Endothelial cell of umbilical vein (primary cell): ENCODE measurements around the gene GPSM1. TPM values are rescaled to one million over a fixed set of nuclear protein-coding genes. Genes with fewer than 3 reads are reported as not detected.

Experiments
- BruUV-seq: library from RNA; stranded (reverse); fragments of 400-500 nt; replicated peaks from 2 replicates; lab custom pipeline; 2021; lab: Mats Ljungman, UMichigan
- CTCF ChIA-PET: fragments of 300-600, 350-600 bp; sonication (Branson Sonifier 250); formaldehyde crosslinking; loops from one replicate; lab custom pipeline; 2021; ENCODE audit warnings: antibody characterized with exemption, inconsistent platforms; lab: Charles Lee
- POLR2A ChIA-PET: fragments of 300-600, 350-600 bp; sonication (Branson Sonifier 250); formaldehyde crosslinking; loops from one replicate; lab custom pipeline; 2021; ENCODE audit warnings: antibody characterized with exemption, inconsistent platforms; lab: Charles Lee
- DNase-seq: peaks from one replicate; pipeline ENCODE4 v3.0.0-alpha.2; 2011; ENCODE audit warnings: low read depth, low spot score
- FAIRE-seq: peaks from 2 replicates; lab custom pipeline; 2011; peaks lifted over from hg19 to GRCh38; lab: Jason Lieb, UNC
- H2AFZ ChIP-seq: 2 replicates; pipeline ENCODE4 v1.6.0; 2012; ENCODE audit warnings: low read depth, low read length, control low read depth, inconsistent platforms
- H3K27ac ChIP-seq: 2 replicates; pipeline ENCODE4 v1.5.1; 2011; ENCODE audit warnings: low read depth, mild to moderate bottlenecking, control low read depth, low read length, moderate library complexity; ENCODE audit not compliant: insufficient read depth
- H3K27me3 ChIP-seq, 2 experiments: 2 replicates each; pipeline versions ENCODE4 v1.6.0 to v1.6.1; 2011; ENCODE audit warnings: low read length in 2 of 2, mixed read lengths in 1 of 2; ENCODE audit not compliant: control insufficient read depth in 2 of 2, insufficient read depth in 2 of 2
- H3K36me3 ChIP-seq, 2 experiments: 2 replicates in 1 of 2; 3 replicates in 1 of 2; pipeline ENCODE4 v1.5.1; 2011; ENCODE audit warnings: low read length in 2 of 2, mild to moderate bottlenecking in 1 of 2, moderate library complexity in 1 of 2; ENCODE audit not compliant: control insufficient read depth in 2 of 2, insufficient read depth in 2 of 2; ENCODE audit errors: extremely low read depth in 1 of 2
- H3K4me1 ChIP-seq: 3 replicates; pipeline ENCODE4 v1.5.1; 2011; ENCODE audit warnings: mild to moderate bottlenecking, low read length; ENCODE audit not compliant: control insufficient read depth, insufficient read depth; ENCODE audit errors: extremely low read depth
- H3K4me2 ChIP-seq: 2 replicates; pipeline ENCODE4 v1.6.1; 2011; ENCODE audit warnings: low read length, control low read depth, mixed read lengths; ENCODE audit not compliant: insufficient read depth
- H3K4me3 ChIP-seq, 3 experiments: fragments of 200-600 bp in 1 of 3; sonication (generic), shearing (Covaris generic) in 1 of 3; replicated peaks in 1 of 3; 2 replicates each; pipeline ENCODE4 v1.5.1; 2011 to 2016; ENCODE audit warnings: control low read depth in 3 of 3, low read length in 3 of 3, mild to moderate bottlenecking in 2 of 3, inconsistent platforms in 1 of 3, low read depth in 1 of 3, moderate library complexity in 1 of 3; ENCODE audit not compliant: insufficient read depth in 1 of 3
- H3K79me2 ChIP-seq: 2 replicates; pipeline ENCODE4 v1.6.0; 2012; ENCODE audit warnings: low read length, inconsistent platforms; ENCODE audit not compliant: control insufficient read depth, insufficient read depth
- H3K9ac ChIP-seq: replicated peaks from 2 replicates; pipeline ENCODE3; 2011; ENCODE audit warnings: low read length, control low read depth; ENCODE audit not compliant: insufficient read depth; ENCODE audit errors: extremely low read depth
- H3K9me1 ChIP-seq: replicated peaks from 3 replicates; pipeline ENCODE4 v1.6.0; 2011; ENCODE audit warnings: mild to moderate bottlenecking, low read length; ENCODE audit not compliant: control insufficient read depth, insufficient read depth; ENCODE audit errors: extremely low read depth
- H3K9me3 ChIP-seq: replicated peaks from 2 replicates; pipeline ENCODE4 v1.5.1; 2012; ENCODE audit warnings: low read length, inconsistent platforms; ENCODE audit not compliant: control insufficient read depth, insufficient read depth
- H4K20me1 ChIP-seq: replicated peaks from 2 replicates; pipeline ENCODE3; 2011; ENCODE audit warnings: mild to moderate bottlenecking, low read length; ENCODE audit not compliant: control insufficient read depth, insufficient read depth; ENCODE audit errors: extremely low read depth
- CTCF ChIP-seq, 2 donors: IDR thresholded peaks; 1 replicate in 1 of 2; 2 replicates in 1 of 2; pipeline ENCODE4 v1.5.1; 2011; ENCODE audit warnings: low read length in 2 of 2, mild to moderate bottlenecking in 2 of 2, moderate library complexity in 2 of 2, control low read depth in 1 of 2, inconsistent platforms in 1 of 2, low read depth in 1 of 2; ENCODE audit not compliant: insufficient read depth in 1 of 2; ENCODE audit errors: extremely low read depth in 1 of 2
- EZH2 ChIP-seq: IDR thresholded peaks from 2 replicates; pipeline ENCODE4 v1.6.1; 2012; ENCODE audit warnings: borderline replicate concordance, low read depth, mild to moderate bottlenecking, moderate library complexity, low read length, inconsistent platforms; ENCODE audit not compliant: severe bottlenecking
- FOS ChIP-seq: IDR thresholded peaks from 2 replicates; pipeline ENCODE4 v1.6.1; 2011; ENCODE audit warnings: mild to moderate bottlenecking, low read length, moderate library complexity, borderline replicate concordance; ENCODE audit not compliant: insufficient read depth
- GATA2 ChIP-seq: IDR thresholded peaks from 2 replicates; pipeline ENCODE4 v1.7.0; 2011; ENCODE audit warnings: low read depth, mild to moderate bottlenecking, moderate library complexity, mixed read lengths, low read length; ENCODE audit not compliant: insufficient read length, insufficient read depth
- JUN ChIP-seq: IDR thresholded peaks from 2 replicates; pipeline ENCODE4 v1.6.1; 2011; ENCODE audit warnings: borderline replicate concordance, low read depth; ENCODE audit not compliant: insufficient read length, insufficient read depth
- MAX ChIP-seq: IDR thresholded peaks from 2 replicates; pipeline ENCODE4 v1.6.1; 2011; ENCODE audit not compliant: insufficient read depth, insufficient read length
- MYC ChIP-seq: IDR thresholded peaks from one replicate; pipeline ENCODE4 v1.6.1; 2011; ENCODE audit warnings: mild to moderate bottlenecking, low read depth, low read length
- POLR2A ChIP-seq: IDR thresholded peaks from 2 replicates; pipeline ENCODE4 v1.6.1; 2012; ENCODE audit warnings: low read depth, mild to moderate bottlenecking, control low read depth, low read length
- POLR2AphosphoS5 ChIP-seq: IDR thresholded peaks from 2 replicates; pipeline ENCODE4 v1.6.1; 2012; ENCODE audit warnings: low read depth, mild to moderate bottlenecking, control low read depth, low read length, moderate library complexity; ENCODE audit not compliant: insufficient read depth
- dilution Hi-C: fragments of 300-500 bp; cut with MboI; formaldehyde crosslinking; loops from one replicate; pipeline ENCODE4 v1.15.0; 2019; ENCODE audit warnings: low sequenced_read_pairs; ENCODE audit not compliant: extremely low pct_ligation_motif_present
- intact Hi-C: fragments of 100-400 bp; cut with micrococcal nuclease; formaldehyde crosslinking; loops from one replicate; pipeline ENCODE4 v1.10.0; 2022
- polyA plus RNA-seq, 4 experiments: library from polyadenylated mRNA; depleted of rRNA in 3 of 4; stranded (reverse) in 3 of 4; unstranded in 1 of 4; fragments of >200 nt; gene quantifications; 2 replicates each; pipeline versions ENCODE4 v1.2.1 to v1.2.3, GENCODE V29; 2011 to 2012; ENCODE audit warnings: missing spikeins in 1 of 4
- total RNA-seq: library from RNA; stranded (reverse); gene quantifications from 2 replicates; pipeline ENCODE4 v1.2.3, GENCODE V29; 2021

Gene GPSM1
- total and polyA plus RNA-seq, 2 donors (not counting 3 experiments of a cell fraction or from before 2014, with no cell fraction given) = 34.6 to 47.1 TPM

GRCh38 chr9:136309101-136309801 is 18.1 kb upstream of the GPSM1 start:
- H3K36me3 ChIP-seq = no peaks in the 10 kb centered on the region
- H4K20me1 ChIP-seq = no peaks in the 10 kb centered on the region
- no peak overlapping the region for H3K27ac ChIP-seq
- DNase-seq (no peak), FAIRE-seq (no peak)
- no peak overlapping the region for H3K4me3 ChIP-seq
- ChIA-PET CTCF (no interaction called here), POLR2A (no interaction called here)
- intact Hi-C loops = no loop called here
- no peak overlapping the region for H2AFZ ChIP-seq
- H3K9me1 ChIP-seq = no peaks in the 10 kb centered on the region
- no peaks in the 10 kb centered on the region for H3K9me3 ChIP-seq
- no peaks in the 10 kb centered on the region for H3K27me3 ChIP-seq
- no peak for TF ChIP-seq FOS
- no peak for TF ChIP-seq POLR2A
- H3K9ac ChIP-seq = no peak overlapping the region
- no TSS peak for BruUV-seq
- no peaks in the 10 kb centered on the region for H3K4me1 ChIP-seq
- H3K79me2 ChIP-seq = no peaks in the 10 kb centered on the region
- dilution Hi-C loops = no loop called here
- H3K4me2 ChIP-seq = no peak overlapping the region

- H3K4me1 ChIP-seq = no peaks in the 10 kb centered on the region
- H3K9me1 ChIP-seq = no peaks in the 10 kb centered on the region
- BruUV-seq = no TSS peak
- POLR2A ChIA-PET = no interaction called here
- intact Hi-C loops = no loop called here
- H3K27me3 ChIP-seq = no peaks in the 10 kb centered on the region
- FAIRE-seq (no peak), DNase-seq (no peak)
- H3K4me2 ChIP-seq = no peak overlapping the region
- CTCF ChIA-PET = no interaction called here
- H3K79me2 ChIP-seq = no peaks in the 10 kb centered on the region
- no peak overlapping the region for H3K27ac ChIP-seq
- H3K36me3 ChIP-seq = no peaks in the 10 kb centered on the region
- no peaks in the 10 kb centered on the region for H4K20me1 ChIP-seq
- no peak overlapping the region for H3K9ac ChIP-seq
- dilution Hi-C loops = no loop called here
- TF ChIP-seq EZH2 = no peak
- TF ChIP-seq GATA2 = no peak
- TF ChIP-seq POLR2AphosphoS5 = no peak
- no peak for TF ChIP-seq MAX
- TF ChIP-seq CTCF (IDR thresholded peaks at IDR 0.05; ENCODE audit: extremely low read depth in 1 of 2, insufficient read depth in 1 of 2, low read depth in 1 of 2, low read length in 2 of 2) = no peak
- TF ChIP-seq POLR2A = no peak
- TF ChIP-seq FOS = no peak
- TF ChIP-seq MYC = no peak
- TF ChIP-seq JUN = no peak
- H2AFZ ChIP-seq = no peak overlapping the region
- no peaks in the 10 kb centered on the region for H3K9me3 ChIP-seq
- no peak overlapping the region for H3K4me3 ChIP-seq
Observed at GRCh38 chr9:136309806-136310220, 17.5 kb upstream of the GPSM1 start.
